Sigmoid colon (tissue), 3 donors: ENCODE results near the gene F13B.

Experiments
- CTCF ChIP-seq, 4 experiments: fragments of 450-650 bp in 3 of 4; fragments of 200-600 bp in 1 of 4; IDR thresholded peaks; one replicate each; pipeline ENCODE4 v1.5.1; 2016 to 2019; ENCODE audit warnings: antibody characterized with exemption in 4 of 4, mild to moderate bottlenecking in 3 of 4, moderate library complexity in 2 of 4
- POLR2A ChIP-seq, 2 donors: fragments of 450-650 bp; IDR thresholded peaks; one replicate each; pipeline ENCODE4 v1.6.1; 2016; ENCODE audit warnings: antibody characterized with exemption in 2 of 2, mild to moderate bottlenecking in 2 of 2, moderate library complexity in 2 of 2

- TF ChIP-seq CTCF (IDR thresholded peaks at IDR 0.05) (no peak), POLR2A (IDR thresholded peaks at IDR 0.05) (no peak)
These were observed 50.3 kb downstream of the F13B start for GRCh38 chr1:197016751-197017150.
